CD4-positive, alpha-beta T cell (primary cell): ENCODE results near the gene TTC33. TPM values are rescaled to one million over a fixed set of nuclear protein-coding genes. Genes with fewer than 3 reads are reported as not detected.

Experiments used
- ATAC-seq: fragments of 200-7000 bp; cut with Tn5 transposase; one replicate; pipeline ENCODE4 v1.10.0; 2022; ENCODE audit warnings: mild to moderate bottlenecking; ENCODE audit not compliant: poor library complexity
- CTCF ChIA-PET: fragments of 350-600 bp; sonication (Branson Sonifier 250); formaldehyde crosslinking; loops from one replicate; lab custom pipeline; 2021; ENCODE audit warnings: antibody characterized with exemption, inconsistent platforms; lab: Charles Lee
- POLR2A ChIA-PET: fragments of 350-600 bp; sonication (Branson Sonifier 250); formaldehyde crosslinking; loops from one replicate; lab custom pipeline; 2021; ENCODE audit warnings: antibody characterized with exemption, inconsistent platforms; lab: Charles Lee
- DNase-seq, 14 experiments: peaks; one replicate each; pipeline ENCODE4 v3.0.0-alpha.2; 2013 to 2020; ENCODE audit warnings: mixed read lengths in 2 of 14
- H3K27ac ChIP-seq, 2 donors: one replicate each; pipeline versions ENCODE4 v1.5.1 to v1.7.0; 2013; ENCODE audit warnings: low read length in 2 of 2, low read depth in 1 of 2, mild to moderate bottlenecking in 1 of 2
- H3K27me3 ChIP-seq, 2 experiments: 1 replicate in 1 of 2; 2 replicates in 1 of 2; pipeline versions ENCODE4 v1.6.1 to v1.7.0; 2013; ENCODE audit warnings: low read length in 2 of 2, control low read depth in 1 of 2, mild to moderate bottlenecking in 1 of 2, moderate library complexity in 1 of 2; ENCODE audit not compliant: insufficient read depth in 2 of 2, control insufficient read depth in 1 of 2
- H3K36me3 ChIP-seq: one replicate; pipeline ENCODE4 v1.6.1; 2013; ENCODE audit warnings: low read length, control low read depth; ENCODE audit not compliant: insufficient read depth
- H3K4me1 ChIP-seq: one replicate; pipeline ENCODE4 v1.6.1; 2013; ENCODE audit warnings: low read length, control low read depth; ENCODE audit not compliant: insufficient read depth
- H3K4me3 ChIP-seq: one replicate; pipeline ENCODE4 v1.5.1; 2013; ENCODE audit warnings: mild to moderate bottlenecking, low read length, moderate library complexity
- H3K9me3 ChIP-seq, 2 experiments: 1 replicate in 1 of 2; 2 replicates in 1 of 2; pipeline versions ENCODE4 v1.6.1 to v1.7.0; 2013; ENCODE audit warnings: low read length in 2 of 2, mild to moderate bottlenecking in 2 of 2, control low read depth in 1 of 2, moderate library complexity in 1 of 2; ENCODE audit not compliant: control insufficient read depth in 1 of 2, insufficient read depth in 1 of 2
- H3K27ac Mint-ChIP-seq: one replicate; pipeline ENCODE4 v1.8.0; 2020; ENCODE audit warnings: mixed read lengths
- H3K27me3 Mint-ChIP-seq: one replicate; pipeline ENCODE4 v1.8.0; 2021; ENCODE audit warnings: mixed read lengths
- H3K36me3 Mint-ChIP-seq: one replicate; pipeline ENCODE4 v1.8.0; 2021; ENCODE audit warnings: low read depth, mixed read lengths
- H3K4me1 Mint-ChIP-seq: one replicate; pipeline ENCODE4 v1.8.0; 2021; ENCODE audit warnings: low read depth, mixed read lengths
- H3K4me3 Mint-ChIP-seq: one replicate; pipeline ENCODE4 v1.8.0; 2020; ENCODE audit warnings: mild to moderate bottlenecking, mixed read lengths
- H3K9me3 Mint-ChIP-seq: one replicate; pipeline ENCODE4 v1.8.0; 2020; ENCODE audit warnings: mixed read lengths
- intact Hi-C, 2 experiments: fragments of 100-400 bp; cut with DNase I in 1 of 2; cut with micrococcal nuclease in 1 of 2; formaldehyde crosslinking; loops; one replicate each; pipeline versions ENCODE4 v1.15.1 to v1.9.0; 2023 to 2025; cut with DNase I, micrococcal nuclease
- total RNA-seq, 174 experiments: library from RNA in 2 of 174; stranded (reverse) in 2 of 174; gene quantifications; one replicate each; pipeline ENCODE4 v1.2.3 and lab custom pipeline; 2021 to 2026
- TF ChIP-seq, protein P1 (sequence below): fragments of 200-600 bp; IDR thresholded peaks from one replicate; pipeline ENCODE4 v1.8.0; 2022; ENCODE audit warnings: antibody characterized with exemption, mild to moderate bottlenecking

TTC33 gene
- total RNA-seq, 2 experiments from 2014 or later: 8.7 to 12.0 TPM

DNA sequence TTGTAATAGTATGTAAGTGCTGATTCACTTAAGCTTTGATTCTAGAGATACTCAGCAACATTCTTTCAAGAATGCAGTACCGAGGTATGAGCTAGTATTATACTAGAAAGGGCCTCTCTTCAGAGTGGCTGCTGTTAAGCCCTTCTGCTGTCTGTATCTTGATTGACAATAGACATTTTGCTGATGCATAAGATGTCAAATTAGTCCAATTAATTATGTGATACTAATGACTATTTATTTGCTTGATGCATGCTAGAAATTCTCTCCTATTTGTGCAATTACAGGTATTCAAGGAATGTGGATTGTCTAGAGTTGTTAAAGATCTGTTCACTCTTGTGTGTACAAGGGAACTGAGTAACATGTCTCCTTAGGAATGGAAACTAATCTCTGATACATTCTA lies 168.4 kb downstream of the TTC33 start:
- Mint-ChIP-seq H3K4me1 (peaks cover 12% of the 10 kb centered on the region), H3K36me3 (no peaks in the 10 kb centered on the region), H3K27ac (no peak overlapping the region), H3K27me3 (no peaks in the 10 kb centered on the region), H3K9me3 (peaks cover 1% of the 10 kb centered on the region), H3K4me3 (no peak overlapping the region)
- TF ChIP-seq, protein P1, sequence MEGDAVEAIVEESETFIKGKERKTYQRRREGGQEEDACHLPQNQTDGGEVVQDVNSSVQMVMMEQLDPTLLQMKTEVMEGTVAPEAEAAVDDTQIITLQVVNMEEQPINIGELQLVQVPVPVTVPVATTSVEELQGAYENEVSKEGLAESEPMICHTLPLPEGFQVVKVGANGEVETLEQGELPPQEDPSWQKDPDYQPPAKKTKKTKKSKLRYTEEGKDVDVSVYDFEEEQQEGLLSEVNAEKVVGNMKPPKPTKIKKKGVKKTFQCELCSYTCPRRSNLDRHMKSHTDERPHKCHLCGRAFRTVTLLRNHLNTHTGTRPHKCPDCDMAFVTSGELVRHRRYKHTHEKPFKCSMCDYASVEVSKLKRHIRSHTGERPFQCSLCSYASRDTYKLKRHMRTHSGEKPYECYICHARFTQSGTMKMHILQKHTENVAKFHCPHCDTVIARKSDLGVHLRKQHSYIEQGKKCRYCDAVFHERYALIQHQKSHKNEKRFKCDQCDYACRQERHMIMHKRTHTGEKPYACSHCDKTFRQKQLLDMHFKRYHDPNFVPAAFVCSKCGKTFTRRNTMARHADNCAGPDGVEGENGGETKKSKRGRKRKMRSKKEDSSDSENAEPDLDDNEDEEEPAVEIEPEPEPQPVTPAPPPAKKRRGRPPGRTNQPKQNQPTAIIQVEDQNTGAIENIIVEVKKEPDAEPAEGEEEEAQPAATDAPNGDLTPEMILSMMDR: no peak
- Histone ChIP-seq H3K4me1 (no peaks in the 10 kb centered on the region), H3K9me3 (no peaks in the 10 kb centered on the region), H3K36me3 (no peaks in the 10 kb centered on the region), H3K27ac (no peak overlapping the region), H3K27me3 (no peaks in the 10 kb centered on the region), H3K4me3 (no peak overlapping the region)
- ChIA-PET POLR2A (no interaction called here), CTCF (interaction anchor here (0.5 kb wide), 1 partner anchor 22 kb away, joined by 3 read pairs; no protein-coding TSS in a partner anchor)
- no peak for DNase-seq
- no peak for ATAC-seq
- intact Hi-C loops: no loop called here

DNA sequence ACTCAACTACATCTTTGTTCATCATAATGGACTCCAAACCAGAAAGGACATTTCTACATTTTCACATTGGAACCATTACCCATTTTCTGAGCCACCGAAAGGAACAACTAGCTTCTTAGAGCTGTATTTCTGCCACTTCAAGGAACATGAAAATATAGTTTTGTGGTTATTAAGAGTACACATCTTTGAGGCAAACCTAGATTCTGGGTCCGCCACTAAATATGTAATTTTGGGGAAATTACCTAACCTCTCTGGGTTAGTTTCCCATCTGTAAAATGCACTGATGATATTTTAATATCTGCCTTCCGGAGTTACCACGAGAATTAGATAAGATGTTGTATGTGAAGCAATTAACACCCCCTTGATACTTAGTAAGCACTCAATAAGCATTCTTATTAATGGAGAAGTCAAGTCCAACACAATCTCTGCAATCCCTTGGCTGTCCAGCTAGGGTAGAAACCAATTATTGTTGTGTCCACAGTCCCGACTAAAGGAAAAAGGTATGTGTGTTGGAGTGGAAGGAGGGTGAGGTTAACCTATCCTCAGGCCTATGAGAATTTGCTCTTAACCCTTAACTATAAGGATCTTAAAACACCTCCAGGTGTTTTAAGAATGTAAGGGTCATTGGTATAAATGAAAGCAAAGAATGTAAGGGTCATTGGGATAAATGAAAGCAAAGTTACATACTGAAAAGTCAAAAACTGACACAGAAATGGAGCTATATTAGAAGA lies 170.1 kb downstream of the TTC33 start:
- Mint-ChIP-seq H3K27me3 (no peaks in the 10 kb centered on the region), H3K4me3 (no peak overlapping the region), H3K36me3 (no peaks in the 10 kb centered on the region), H3K9me3 (peaks cover 1% of the 10 kb centered on the region), H3K27ac (no peak overlapping the region), H3K4me1 (peaks cover under 1% of the 10 kb centered on the region)
- ATAC-seq (no peak), DNase-seq (peak in 2 of 14 experiments; percentile 8 to 14)
- H3K27me3 ChIP-seq: no peaks in the 10 kb centered on the region
- H3K36me3 ChIP-seq: no peaks in the 10 kb centered on the region
- no peak overlapping the region for H3K4me3 ChIP-seq
- intact Hi-C loops: no loop called here
- no peak overlapping the region for H3K27ac ChIP-seq
- TF ChIP-seq, protein P1: no peak
- H3K9me3 ChIP-seq: no peaks in the 10 kb centered on the region
- ChIA-PET POLR2A (no interaction called here), CTCF (no interaction called here)
- H3K4me1 ChIP-seq: no peaks in the 10 kb centered on the region

DNA sequence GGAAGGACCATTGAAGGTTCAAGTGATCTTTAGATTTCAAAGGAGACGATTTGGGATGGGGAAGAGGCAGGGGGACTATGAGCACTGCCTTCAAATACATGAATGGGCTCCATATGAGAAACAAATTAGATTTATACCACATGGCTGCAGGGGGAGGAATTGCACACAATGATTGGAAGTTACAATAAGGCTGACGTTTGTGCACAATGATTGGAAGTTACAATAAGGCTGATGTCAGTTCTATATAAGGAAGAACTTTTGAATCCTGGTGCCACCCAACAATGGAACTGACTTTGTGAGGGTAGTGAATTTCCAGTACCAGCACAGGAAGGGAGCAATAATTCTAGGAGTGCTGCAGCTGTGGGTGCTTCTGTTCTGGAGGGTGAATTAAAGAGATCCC lies 171.7 kb downstream of the TTC33 start:
- ATAC-seq: no peak
- H3K9me3 ChIP-seq: no peaks in the 10 kb centered on the region
- H3K4me3 ChIP-seq: no peak overlapping the region
- TF ChIP-seq, protein P1: no peak
- intact Hi-C loops: loop anchor here in 1 of 2 experiments (1.0 kb wide), 1 partner anchor 19 kb away; no protein-coding TSS in a partner anchor
- H3K4me1 ChIP-seq: no peaks in the 10 kb centered on the region
- Mint-ChIP-seq H3K27ac (no peak overlapping the region), H3K9me3 (no peaks in the 10 kb centered on the region), H3K4me3 (no peak overlapping the region), H3K4me1 (peaks cover 11% of the 10 kb centered on the region), H3K36me3 (no peaks in the 10 kb centered on the region), H3K27me3 (no peaks in the 10 kb centered on the region)
- no peaks in the 10 kb centered on the region for H3K27me3 ChIP-seq
- POLR2A ChIA-PET: no interaction called here
- no peak for DNase-seq
- CTCF ChIA-PET: no interaction called here
- H3K27ac ChIP-seq: no peak overlapping the region
- H3K36me3 ChIP-seq: no peaks in the 10 kb centered on the region
